Upper lobe of right lung (tissue), 1 donor: ENCODE data around the gene PRF1. TPM values are rescaled to one million over a fixed set of nuclear protein-coding genes. Genes with fewer than 3 reads are reported as not detected.

Source experiments
- ATAC-seq: fragments of 200-7000 bp; cut with Tn5 transposase; one replicate; pipeline ENCODE4 v1.9.1; 2020; ENCODE audit warnings: mild to moderate bottlenecking, moderate library complexity
- DNase-seq: peaks from one replicate; pipeline ENCODE4 v3.0.0-alpha.2; 2020
- H3K27ac ChIP-seq: fragments of 200-600 bp; one replicate; pipeline ENCODE4 v1.8.0; 2022
- H3K27me3 ChIP-seq: fragments of 200-600 bp; one replicate; pipeline ENCODE4 v1.8.0; 2022; ENCODE audit warnings: mild to moderate bottlenecking
- H3K36me3 ChIP-seq: fragments of 200-600 bp; one replicate; pipeline ENCODE4 v1.8.0; 2022
- H3K4me1 ChIP-seq: fragments of 200-600 bp; one replicate; pipeline ENCODE4 v1.8.0; 2022
- H3K4me3 ChIP-seq: fragments of 200-600 bp; one replicate; pipeline ENCODE4 v1.8.0; 2022; ENCODE audit warnings: mild to moderate bottlenecking
- H3K9me3 ChIP-seq: fragments of 200-600 bp; one replicate; pipeline ENCODE4 v1.8.0; 2022
- CTCF ChIP-seq: fragments of 200-600 bp; IDR thresholded peaks from one replicate; pipeline ENCODE4 v1.8.0; 2022; ENCODE audit warnings: antibody characterized with exemption
- intact Hi-C: fragments of 100-400 bp; cut with DNase I; formaldehyde crosslinking; loops from one replicate; pipeline ENCODE4 v1.11.0; 2022
- total RNA-seq: library from RNA; stranded (reverse); fragmentation: NEBNext Ultra II Directional; extraction: Animal tissue kit (Norgen Biotek cat#: 25700); gene quantifications from one replicate; pipeline ENCODE4 v1.2.1, GENCODE V29; 2021
- donor health status: DM: no; HTN: yes; CAD: no; lungs with severe emphysema.

PRF1 gene
- total RNA-seq, 1 donor from 2014 or later, result 32.3 TPM

DNA sequence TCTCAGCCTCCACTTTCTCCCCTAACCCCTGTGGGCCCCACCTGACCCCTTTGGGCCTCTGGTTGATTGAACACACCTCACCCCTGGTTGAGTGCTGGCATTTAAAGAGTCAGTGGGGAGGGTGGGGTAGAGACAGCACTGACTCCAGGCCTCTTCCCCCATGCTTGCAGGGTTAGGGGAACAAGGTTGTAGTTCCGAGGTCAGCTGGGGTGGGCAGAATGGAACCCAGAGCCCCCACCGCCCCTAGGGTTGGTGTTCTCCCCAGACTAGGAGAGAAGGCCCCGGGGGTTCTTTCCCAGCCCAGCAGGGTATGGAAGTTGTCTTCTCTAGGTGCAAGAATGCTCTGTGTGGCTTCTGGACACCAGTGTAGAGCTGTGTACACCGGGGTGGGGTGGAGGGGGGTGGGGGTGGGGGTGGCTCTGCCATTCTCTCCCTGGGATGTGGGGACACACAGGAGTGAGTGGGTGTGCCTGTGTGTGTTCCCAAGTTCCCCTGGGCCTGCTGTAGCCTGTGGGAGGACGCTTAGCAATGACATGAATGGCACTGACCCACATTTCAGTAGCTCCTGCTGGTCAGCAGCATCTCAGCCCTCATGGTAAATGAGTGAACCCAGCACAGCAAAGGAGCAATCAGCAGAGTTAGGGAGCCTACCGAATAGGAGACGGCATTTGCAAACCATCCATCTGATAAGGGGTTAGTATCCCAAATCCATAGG, 33.6 kb downstream of the PRF1 start:
- intact Hi-C loops, result no loop called here
- H3K9me3 ChIP-seq, result no peaks in the 10 kb centered on the region
- no peaks in the 10 kb centered on the region for H3K27me3 ChIP-seq
- H3K27ac ChIP-seq, result no peak overlapping the region
- no peaks in the 10 kb centered on the region for H3K36me3 ChIP-seq
- no peaks in the 10 kb centered on the region for H3K4me1 ChIP-seq
- ATAC-seq (no peak), DNase-seq (no peak)
- no peak overlapping the region for H3K4me3 ChIP-seq
- no peak for TF ChIP-seq CTCF

GRCh38 chr10:70568113-70568512, 34.4 kb downstream of the PRF1 start:
- ATAC-seq, result no peak
- no peak for TF ChIP-seq CTCF
- intact Hi-C loops, result no loop called here

GRCh38 chr10:70567603-70568002, 34.9 kb downstream of the PRF1 start:
- Histone ChIP-seq H3K27ac (no peak overlapping the region), H3K36me3 (no peaks in the 10 kb centered on the region), H3K9me3 (no peaks in the 10 kb centered on the region), H3K27me3 (no peaks in the 10 kb centered on the region), H3K4me3 (no peak overlapping the region), H3K4me1 (peaks cover under 1% of the 10 kb centered on the region)
- DNase-seq (no peak), ATAC-seq (no peak)
- intact Hi-C loops, result no loop called here
- TF ChIP-seq CTCF, result no peak

More at GRCh38 chr10:70568113-70568512, 34.4 kb downstream of the PRF1 start:
- Histone ChIP-seq H3K27me3 (no peaks in the 10 kb centered on the region), H3K4me3 (no peak overlapping the region), H3K4me1 (no peaks in the 10 kb centered on the region), H3K36me3 (no peaks in the 10 kb centered on the region), H3K9me3 (no peaks in the 10 kb centered on the region), H3K27ac (no peak overlapping the region)
- no peak for DNase-seq

DNA sequence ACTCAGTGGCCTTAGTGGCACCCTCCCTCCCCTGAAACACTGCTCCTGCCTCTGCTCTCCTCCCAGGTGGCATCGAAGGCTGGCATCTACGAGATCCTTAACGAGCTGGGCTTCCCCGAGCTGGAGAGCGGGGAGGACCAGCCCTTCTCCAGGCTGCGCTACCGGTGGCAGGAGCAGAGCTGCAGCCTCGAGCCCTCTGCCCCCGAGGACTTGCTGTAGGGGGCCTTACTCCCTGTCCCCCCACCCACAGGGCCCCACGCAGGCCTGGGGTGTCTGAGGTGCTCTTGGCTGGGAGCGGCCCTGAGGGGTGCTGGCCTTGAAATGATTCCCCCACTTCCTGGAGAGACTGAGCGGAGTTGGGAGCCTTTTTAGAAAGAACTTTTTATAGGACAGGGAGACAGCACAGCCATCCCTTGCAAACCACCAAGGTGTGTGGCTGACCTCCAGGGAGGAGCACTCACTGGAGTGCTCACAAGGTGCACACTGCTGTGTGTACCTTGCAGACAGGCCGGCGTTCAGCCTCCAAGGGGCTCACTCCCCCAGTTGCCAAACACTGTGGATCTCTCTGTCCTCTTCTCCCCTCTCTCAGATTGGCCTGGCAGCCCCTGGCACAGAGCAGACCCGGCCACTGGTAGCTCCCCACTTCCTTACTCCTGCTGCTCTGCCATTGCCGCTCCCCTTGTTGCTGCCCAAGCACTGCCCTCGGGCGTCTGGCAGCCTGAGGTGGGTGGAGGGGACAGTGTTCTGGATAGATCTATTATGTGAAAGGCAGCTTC, 35.8 kb downstream of the PRF1 start:
- H3K4me1 ChIP-seq, result peaks cover 9% of the 10 kb centered on the region
- H3K27ac ChIP-seq, result no peak overlapping the region
- no peaks in the 10 kb centered on the region for H3K36me3 ChIP-seq
- ATAC-seq (no peak), DNase-seq (peak; percentile 57)
- intact Hi-C loops, result no loop called here
- no peak overlapping the region for H3K4me3 ChIP-seq
- H3K27me3 ChIP-seq, result no peaks in the 10 kb centered on the region
- TF ChIP-seq CTCF, result no peak
- H3K9me3 ChIP-seq, result no peaks in the 10 kb centered on the region

- DNase-seq (peak; percentile 42), ATAC-seq (no peak)
- intact Hi-C loops, result no loop called here
- Histone ChIP-seq H3K4me3 (no peak overlapping the region), H3K4me1 (peaks cover 18% of the 10 kb centered on the region), H3K27ac (no peak overlapping the region), H3K9me3 (no peaks in the 10 kb centered on the region), H3K27me3 (no peaks in the 10 kb centered on the region), H3K36me3 (no peaks in the 10 kb centered on the region)
- no peak for TF ChIP-seq CTCF
These were observed 36.7 kb downstream of the PRF1 start for GRCh38 chr10:70565556-70566514.
